Measurements from ENCODE around the gene SPATA18.
"Not testable (repeated sequence)": the region's sequence is repeated elsewhere in the genome, so short reads cannot be mapped to it uniquely, and the experiment has no call there.

SPATA18 gene

DNA sequence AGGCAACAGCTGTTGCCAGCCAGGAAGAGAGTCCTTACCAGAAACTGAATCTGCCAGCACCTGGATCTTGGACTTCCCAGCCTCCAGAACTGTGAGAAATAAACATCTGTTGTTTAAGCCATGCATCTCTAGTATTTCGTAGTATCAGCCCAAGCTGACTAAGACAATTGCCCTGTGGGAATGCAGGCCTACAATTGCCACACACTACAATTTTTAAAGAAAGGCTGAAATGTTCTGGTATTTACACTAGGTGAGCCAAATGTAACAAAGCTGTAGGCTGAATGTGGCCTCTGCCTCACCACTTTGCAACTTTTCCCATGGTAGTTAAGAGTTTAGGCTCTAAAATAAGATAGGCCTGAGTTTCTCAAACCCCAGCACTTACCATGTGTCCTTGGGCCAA is 59.1 kb downstream of the SPATA18 start:
- no peak for DNase-seq

DNA sequence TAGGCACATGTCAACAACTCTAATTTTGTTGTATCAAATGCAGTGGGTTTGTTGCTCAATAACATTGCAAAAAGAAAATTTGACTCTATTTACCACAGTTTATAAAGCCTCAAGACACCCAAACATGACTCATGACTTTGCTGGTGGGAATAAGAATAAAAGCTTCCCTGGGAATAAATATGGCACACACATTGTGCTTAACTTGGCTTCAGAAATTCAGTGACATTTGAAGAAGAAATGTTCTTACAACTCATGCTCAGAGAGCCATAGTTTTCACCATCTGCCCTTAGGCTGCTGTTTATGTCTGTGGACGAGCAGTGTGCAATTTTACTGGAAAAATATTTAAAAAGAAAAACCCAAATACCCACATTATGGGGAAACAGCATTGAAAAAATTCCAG is 60.9 kb downstream of the SPATA18 start:
- DNase-seq: no peak

DNA sequence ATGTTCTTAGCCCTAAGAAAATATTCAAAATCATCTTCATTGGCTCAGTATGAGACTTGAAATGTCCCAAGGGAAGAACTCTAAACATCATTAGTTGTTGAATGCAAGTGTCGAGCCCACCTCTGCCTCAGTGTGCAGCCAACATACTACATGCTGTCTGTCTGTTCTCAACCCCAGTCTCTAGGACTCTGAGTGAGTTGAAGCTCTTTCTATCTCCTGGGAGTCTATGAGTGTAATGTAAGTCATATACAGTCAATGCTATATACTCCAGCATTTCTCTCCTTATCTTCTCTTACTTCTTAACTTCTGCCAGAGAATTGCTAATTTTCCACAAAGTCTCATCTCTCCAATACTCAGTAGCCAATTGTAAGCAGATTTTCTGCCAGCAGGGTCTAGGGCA is 61.3 kb downstream of the SPATA18 start:
- no peak for DNase-seq

DNA sequence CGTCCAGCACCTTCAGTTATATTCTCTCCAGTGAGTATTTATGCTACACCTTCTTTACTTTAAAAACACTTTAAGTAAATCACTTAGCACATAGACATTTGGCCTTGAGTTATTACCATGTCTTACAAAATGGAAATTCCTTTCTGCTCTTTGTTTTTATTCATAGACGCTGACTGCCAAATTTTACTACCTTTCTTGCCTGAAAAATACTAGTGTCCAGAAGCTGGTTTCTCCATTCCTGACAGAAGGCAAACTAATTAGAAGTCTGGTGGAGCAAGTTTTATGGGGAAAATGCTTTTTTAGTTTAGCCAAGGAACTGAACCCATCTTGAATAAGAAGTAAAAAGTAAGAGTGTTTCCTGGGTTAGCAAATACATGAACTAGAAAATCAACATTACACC is 65.5 kb downstream of the SPATA18 start:
- DNase-seq: no peak

DNA sequence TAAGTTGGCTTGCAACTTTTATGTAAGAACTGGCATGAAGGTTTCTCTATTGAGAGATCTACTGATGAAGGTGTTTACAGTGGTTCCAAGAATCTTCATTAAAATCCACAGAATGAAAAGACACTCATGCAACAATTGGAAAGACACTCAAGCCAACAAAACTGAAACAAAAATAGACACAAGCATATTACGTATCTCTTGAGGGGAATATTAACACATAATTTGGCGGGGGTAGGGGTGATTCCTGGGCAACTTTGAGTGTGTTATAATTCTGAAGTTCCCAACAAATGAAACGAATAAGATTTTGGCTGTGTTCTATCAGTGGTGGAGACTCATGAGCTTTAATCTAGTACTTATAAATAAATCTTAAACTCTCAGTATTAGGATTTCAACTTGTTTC is 75.1 kb downstream of the SPATA18 start:
- no peak for DNase-seq

DNA sequence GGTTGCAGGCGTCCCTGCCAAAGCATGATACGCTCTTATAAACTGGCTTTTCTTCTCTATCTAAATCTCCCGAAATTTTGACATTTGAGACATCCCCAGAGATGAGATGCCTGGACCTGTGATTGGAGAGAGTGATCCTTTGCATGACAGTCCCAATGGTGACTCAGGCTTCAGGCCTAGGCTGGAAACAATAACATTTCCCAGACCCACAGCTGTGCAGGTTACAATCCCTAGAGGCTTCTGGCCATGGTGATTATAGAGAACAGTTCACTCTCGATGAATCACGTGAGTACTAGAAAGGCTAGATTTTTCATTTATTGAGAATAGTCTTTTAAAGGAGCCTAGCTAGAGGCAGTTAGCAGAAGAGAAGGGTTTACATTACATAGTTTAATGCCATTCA is 75.9 kb downstream of the SPATA18 start:
- no peak for DNase-seq

DNA sequence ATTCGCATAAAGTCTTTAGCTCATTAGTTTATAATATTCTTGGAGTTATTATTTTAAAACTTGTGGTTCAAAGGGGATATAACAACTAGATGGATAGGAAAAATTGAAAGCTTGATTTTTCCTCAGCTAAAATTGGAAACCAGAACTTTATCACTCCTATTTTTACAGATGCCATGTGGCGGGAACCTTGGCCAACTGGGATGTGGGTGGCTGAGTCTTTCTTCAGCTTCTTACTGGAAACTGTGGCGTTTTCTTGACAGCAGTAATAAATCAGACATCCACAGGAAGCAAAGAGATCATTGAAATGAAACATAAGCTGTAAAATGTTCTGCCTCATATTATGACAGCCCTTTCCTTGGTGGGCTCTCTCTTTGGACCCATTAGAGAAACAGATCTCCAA is 84.1 kb downstream of the SPATA18 start:
- no peak for DNase-seq

DNA sequence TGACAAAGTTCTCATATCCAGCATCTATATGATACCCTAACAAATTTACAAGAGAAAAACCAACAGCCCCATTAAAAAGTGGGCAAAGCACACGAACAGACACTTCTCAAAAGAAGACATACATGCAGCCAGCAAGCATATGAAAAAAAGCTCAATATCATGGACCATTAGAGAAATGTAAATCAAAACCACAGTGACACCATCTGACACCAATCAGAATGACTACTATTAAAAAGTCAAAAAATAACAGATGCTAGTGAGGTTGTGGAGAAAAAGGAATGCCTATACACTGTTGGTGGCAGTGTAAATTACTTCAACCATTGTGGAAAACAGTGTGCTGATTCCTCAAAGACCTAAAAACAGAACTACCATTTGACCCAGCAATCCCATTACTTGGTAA is 86.0 kb downstream of the SPATA18 start:
- not testable (repeated sequence) for DNase-seq

DNA sequence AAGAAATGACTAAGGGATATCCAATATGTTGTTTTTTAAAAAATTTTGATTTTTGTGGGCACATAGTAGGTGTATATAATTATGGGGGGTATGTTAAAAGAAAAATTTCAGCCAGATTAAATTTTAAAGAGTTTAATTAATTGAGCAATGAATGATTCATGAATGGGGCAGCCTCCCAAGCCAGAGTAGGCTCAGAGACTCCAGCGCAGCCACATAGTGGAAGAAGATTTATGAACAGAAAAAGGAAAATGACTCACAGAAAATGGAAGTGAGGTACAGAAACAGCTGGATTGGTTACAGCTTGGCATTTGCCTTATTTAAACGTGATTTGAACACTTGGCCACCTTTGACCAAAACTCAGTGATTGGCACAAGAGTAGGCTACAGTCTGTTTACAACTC is 91.7 kb downstream of the SPATA18 start:
- DNase-seq: no peak

DNA sequence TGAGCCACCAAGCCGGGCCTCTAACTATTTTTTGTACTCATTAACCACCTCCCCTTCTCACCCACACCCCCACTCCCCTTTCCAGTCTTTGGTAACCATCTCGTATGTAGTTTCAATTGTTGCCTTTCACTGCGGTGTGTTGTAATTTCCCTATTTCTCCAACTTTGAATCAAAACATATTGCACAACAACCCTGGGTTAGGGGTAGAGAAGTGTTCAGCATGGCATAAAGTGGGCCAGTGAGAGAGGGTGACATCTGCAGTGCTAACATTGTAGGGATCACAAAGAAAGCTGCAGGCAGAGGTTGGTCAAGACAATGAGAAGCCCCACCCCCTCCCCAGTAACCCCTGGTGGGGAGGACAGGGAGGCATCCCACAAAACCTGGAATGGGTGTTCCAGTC is 92.7 kb downstream of the SPATA18 start:
- no peak for DNase-seq

DNA sequence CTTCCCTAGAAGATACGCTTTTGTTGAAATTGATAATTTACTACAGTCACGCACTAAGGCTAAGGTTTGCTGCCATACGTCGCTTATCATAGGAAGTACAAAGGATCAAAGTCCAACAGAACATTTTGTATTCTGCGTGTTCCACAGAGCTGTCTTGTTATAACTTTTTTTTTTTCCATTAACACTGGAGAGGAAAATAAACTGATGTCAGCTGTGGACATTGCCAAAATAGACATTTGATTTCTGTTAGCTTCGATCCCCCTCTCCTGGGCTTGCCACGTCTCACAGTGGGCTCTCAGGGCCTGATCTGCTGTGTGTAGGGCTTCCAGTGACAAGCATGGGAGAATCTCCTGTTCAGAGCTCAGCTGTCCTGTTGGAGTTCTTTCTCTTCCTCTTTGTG is 93.3 kb downstream of the SPATA18 start:
- no peak for DNase-seq

Measured in SW 1271 (cell line).